IPS-NIHi7 (cell line): Measurements from ENCODE around the gene MPP1.

Experiments
- DNase-seq: peaks from one replicate; pipeline ENCODE4 v3.0.0; 2012; ENCODE audit warnings: mixed read lengths; ENCODE audit errors: extremely low spot score

Gene MPP1

DNA sequence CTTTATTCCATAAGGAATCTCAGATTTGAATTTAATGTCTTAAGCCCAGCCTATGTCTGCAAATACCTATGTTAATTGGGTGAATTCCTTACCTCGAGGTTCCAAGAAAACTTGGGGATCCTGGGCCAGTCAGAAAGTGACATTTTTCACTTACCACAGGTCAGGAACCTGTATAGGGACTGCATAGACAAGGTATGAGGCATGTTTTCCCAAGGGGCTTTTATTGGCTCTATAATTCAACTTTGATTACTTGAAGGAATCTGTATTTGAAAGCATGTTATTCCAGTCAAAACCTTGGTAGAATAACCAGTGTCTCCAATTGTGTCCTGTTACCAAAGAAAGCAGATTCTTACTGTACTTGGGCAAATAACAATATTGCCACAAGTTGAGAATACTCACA lies 8.5 kb upstream of the MPP1 start:
- DNase-seq = no peak

DNA sequence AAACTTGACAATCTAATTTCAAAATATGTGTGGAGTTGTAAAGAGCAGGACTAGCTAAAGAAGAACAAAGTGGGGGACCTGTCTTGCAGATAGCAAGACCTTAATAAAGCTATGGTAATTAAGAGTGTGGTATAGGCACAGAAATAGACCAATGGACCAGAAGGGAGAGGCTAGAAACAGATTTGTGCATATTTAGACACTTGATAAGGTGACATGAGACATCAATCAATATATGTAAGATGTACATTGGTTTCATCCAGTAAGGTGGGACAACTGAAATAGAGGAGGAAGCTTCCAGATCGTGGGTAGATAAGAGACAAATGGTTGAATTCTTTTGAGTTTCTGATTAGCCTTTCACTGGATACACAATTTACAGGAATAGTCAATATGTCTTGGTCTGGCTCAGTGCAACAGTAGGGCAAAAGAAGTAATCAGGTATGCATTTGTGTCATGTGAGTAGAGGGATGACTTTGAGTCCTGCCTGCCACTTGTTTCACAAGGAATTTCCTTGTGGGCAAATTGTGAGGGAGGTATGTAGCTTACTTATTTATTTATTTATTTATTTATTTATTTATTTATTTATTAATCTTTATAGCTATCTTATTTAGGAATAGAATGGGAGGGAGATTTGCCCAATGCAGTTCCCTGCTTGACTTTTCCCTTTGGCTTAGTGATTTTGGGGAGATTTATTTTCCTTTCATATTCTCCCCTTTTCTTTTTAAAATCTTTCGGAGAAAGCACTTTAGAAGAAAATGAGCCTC lies 7.2 kb upstream of the MPP1 start:
- DNase-seq = no peak

DNA sequence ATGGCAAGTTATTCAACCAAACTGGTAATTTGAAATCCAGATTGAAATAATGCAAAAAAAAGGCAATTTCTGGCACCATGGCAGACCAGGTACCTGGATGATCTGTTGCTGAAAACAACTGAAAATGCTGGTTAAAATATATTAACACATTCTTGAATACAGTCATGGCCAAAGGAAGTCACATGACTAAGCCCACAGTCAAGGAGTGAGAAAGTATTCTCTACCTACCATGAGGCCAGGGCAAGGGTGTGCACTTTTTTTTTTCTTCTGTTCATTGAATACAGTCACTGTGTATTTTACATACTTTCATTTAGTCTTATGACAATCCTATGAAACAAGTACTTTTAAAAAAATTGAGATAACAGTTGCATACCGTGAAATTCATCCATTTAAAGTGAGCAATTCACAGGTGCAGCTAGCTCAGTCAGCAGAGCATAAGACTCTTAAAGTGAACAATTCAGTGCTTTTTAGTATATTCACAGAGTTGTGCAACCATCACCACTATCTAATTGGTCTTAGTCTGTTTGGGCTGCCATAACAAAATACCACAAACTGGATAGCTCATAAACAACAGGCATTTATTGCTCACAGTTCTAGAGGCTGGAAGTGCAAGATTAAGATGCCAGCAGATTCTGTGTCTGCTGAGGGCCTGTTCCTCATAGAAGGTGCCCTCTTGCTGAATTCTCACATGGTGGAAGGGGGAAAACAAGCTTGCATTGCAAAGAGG lies 4.8 kb upstream of the MPP1 start:
- no peak for DNase-seq

DNA sequence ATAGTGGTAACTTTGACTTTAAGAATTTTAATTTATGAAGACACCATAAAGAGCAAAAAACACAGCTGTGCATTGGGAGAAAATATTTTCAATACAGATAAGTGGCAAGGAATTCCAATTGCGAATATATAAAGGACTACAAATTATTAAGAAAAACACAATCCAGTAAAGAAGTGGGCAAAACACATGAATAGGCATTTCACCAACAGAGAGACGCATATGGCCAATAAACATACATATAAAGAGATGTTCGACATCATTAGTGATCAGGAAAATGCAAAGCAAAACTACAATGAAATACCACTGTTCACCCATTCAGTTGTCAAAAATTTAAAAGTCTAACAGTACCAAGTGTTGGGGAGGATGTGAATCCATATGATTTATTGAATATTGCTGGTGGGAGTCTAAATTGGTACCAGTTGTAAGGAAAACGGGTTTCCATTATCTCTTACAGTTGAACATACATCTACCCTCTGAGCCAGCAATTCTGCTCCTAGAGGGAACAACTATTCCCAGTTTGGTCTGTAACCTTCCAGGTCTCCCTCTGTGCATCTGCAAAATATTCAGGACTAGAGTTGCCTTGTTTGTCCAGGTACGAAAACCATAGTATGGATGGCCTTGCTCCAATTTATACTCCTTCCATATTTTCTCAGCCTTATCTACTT lies 1.7 kb upstream of the MPP1 start:
- no peak for DNase-seq

DNA sequence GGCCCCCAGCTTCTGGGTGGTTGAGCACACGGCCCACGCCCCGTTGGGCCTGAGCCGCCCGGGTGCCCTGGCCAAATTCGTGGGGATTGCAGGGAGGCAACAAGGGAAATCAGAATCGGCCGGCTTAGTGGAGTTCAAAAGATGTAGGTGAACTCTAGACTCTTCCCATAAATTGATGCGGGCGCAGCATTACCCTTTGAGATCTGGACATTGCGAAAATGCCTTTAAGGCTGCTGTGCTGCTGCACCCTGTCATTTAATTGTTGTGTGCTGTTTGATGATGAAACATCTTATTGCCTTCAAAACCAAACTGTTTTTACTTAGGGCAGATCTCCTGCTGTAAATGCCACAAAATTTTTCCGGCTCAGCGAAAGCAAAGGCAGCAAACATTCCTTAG lies 409 bp upstream of the MPP1 start:
- no peak for DNase-seq

DNA sequence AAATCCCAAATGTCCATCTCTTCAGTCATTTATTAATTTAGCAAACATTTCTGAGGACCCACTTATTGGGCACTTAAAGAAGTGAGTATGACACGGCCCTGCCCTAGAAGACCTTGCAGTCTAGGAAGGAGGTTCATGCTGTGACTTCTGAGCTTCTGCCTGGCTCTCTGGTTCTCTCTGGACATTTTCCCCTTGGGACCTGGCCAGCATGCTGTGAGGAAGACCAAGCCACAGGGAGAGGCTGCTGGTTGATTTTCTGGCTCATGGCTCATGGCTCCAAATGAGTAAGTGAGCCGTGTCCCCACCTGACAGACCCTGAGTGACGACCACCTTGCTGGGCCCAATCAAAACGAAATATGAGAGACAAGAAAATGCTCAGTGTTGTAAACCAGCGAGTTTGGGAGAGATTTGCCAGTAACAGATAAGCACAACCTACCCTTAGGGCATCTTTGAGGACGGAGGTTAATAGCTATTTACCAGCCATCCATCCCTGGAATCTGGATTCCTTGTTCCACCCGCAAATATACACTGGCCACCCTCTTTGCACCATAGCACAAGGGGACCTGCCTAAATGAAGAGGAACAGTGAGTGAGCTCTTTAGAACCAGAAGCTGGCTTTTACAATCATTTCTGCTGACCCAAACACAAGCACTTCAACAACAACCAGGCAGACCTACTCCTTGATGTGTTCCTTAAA lies 876 bp downstream of the MPP1 start:
- DNase-seq = no peak

DNA sequence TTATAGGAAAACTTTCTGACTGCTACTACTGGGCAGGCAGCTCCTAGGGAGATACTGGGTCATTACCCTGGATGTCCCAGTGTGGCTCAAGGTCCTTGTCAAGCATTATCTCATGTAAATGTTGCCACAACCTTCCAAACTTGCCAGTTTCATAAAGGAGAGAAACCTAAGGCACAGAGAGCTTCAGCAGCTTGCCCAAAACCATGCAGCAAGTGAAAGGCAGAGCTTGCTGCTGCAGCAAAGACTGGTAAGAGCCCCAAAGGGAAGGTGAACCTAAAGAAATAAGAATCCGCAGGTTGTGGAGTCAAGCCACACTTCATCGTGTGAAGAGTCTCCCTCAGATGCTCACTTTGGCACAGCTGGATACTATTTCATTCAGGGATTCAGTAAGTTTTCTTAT lies 2.3 kb downstream of the MPP1 start:
- no peak for DNase-seq

DNA sequence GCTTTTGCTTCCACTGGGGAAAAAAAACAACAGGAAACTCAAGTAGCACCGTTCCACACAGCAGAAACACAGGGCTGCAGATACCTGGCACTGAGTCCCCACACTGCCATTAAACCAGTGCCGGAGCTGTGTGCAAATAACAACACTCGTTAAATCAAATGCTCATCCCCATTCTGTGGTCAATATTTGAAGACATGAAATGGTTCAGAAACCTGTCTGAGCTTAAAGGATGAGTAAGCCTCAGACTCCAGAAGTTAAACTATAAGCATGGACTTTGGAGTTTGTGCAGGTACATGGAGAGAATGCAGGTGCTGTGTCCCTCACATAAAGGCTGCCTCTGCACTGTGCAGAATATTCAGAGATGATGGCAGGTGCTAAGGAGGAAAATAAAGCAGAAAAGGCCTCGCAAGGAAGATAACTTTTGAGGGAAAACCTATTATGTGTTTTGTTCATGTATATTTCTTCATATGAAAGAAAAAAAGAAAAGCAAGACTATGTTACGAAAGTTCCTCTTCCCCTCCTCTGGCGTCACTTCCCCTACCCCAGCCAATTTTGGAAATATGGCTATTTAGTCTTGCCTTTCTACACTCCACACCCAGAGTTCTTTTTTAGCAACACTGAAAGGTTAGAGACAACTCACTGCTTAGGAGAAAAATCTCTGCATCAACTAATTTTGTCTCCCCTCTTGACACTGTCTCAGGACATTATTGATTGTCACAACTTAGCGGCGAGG lies 4.6 kb downstream of the MPP1 start:
- no peak for DNase-seq

DNA sequence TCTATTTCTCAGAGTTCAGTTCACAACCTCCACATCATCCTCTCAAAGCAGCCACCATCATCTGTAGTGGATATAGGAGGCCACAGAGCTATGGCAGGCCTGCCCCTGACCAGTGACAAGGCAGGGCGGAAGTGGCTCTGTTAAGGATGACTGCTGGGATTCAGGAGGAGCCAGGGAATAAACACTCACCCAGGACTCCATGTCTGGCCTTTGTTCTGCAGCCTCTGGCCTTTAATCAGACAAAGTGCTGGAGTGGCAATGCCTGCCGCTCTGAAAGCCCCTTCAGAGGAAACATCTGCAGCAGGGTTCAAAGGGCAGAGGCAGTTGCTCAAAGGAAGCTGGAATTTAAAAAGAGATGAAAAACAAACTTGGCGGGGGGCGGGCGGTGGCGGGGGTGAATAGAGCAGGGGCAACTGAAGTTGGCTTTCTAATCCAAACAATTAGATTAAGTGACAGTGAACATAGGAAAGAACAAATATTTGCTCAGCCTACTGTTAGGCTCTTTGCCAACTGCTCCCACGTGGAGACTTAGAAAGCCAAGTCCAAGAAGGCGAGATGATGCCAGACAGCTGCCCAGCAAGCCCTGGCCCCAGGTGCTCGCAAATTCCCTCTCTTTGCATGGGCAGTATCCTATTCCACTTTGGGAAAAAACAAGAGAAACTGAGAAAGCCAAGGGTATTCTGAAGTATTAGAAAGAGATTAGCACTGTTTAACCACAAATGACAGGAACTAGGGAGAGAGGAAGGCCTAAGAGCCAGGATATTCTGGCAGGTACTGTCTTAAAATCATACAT lies 5.5 kb downstream of the MPP1 start:
- DNase-seq = no peak

DNA sequence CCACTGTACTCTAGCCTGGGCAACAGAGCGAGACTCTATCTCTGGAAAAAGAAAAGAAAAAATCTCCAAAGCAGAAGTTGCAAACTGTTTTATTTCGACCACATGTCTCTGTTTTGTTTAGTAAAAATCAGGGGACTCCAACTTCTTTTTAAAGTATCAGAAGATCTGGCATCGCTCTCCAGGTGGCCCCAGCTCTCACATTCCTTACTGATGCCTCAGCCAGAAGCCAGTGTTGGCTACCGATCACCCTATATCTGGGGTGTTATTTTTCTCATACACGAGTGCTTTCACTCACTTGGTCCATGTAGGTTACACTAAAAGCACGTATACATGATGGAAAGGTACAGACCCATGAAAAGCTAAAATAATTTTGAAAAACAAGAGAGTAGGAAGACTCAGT lies 8.3 kb downstream of the MPP1 start:
- DNase-seq = no peak

DNA sequence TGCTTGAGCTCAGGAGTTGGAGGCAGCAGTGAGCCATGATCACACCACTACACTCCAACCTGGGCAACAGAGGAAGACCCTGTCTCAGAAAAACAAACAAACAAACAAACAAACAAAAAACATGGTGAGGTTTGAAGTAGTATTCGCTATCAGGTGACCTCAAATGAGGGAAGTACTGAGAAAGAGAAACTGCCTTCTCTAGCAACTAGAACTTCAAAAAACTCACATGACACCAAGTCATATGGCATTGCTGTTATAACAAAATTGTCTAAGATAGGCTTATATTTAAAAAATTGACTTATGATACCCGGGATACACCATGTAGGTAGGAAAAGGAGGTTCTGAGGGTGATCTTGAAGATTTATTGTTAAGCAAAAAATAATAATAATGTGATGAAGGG lies 10.3 kb downstream of the MPP1 start:
- no peak for DNase-seq

DNA sequence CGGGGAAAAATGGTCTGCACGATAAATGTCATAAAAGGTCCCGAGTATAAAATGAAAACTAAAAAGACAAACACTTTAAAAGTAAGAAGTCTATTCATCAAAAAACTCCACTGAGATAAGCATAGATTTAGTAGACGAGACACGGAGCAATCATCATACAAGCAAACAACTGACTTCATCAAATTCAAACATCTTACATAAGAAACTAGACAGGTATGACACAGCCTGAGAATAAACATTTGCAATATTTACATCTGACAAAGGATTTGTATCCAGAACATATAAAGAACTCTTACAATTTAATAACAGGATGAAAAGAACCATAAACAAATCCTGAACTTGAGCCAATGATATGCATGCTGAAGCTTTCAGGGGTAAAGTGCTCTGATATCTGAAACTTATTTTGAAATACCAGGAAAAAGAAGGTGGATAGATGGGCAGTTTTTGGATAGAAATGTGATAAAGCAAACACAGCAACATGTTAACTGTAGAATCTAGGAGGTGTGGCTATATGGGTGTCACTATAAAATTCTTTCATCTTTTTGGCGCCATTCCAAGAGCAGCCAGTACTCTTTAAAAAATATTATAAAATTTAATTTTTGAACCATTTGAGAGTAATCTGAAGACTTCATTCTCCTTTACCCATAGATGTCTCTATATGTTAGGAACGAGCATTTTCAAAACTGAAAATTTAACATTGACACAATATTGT lies 12.0 kb downstream of the MPP1 start:
- no peak for DNase-seq

DNA sequence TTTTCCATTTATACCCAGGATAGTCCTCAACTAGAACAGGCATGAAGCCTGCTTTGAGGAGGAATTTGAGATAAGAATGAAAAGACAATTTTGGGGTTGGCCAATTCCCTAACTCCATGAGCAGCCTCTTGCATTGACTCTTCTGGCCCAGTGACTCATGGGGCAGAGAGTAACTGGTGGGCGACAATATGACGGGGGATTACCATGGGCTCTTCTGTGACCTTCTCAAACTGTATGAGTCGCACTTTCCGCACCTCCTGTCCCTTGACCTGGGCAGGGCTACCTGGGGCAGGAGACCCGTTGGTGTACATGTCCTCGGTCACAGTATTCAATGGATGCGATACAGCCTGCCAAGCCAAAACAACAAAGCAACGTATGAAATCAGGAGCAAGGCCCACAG lies 13.3 kb downstream of the MPP1 start:
- no peak for DNase-seq

DNA sequence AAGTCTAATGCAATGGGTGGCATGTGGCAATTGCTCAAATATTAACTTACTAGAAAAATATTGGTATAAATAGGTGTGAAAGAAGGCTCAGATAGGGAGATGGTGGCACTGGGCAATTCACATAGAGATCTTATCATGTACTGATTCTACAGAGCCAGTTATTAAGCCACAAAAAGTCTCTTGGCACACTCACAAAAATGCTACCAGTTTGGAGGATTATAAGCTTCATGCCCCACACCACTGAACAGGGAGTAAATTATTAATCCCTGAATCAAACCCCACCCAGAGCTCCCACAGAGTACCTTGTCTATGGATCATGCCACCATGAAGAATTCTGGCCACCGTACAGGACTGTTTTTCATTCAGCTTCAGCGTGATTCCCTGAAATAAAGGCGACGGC lies 13.8 kb downstream of the MPP1 start:
- no peak for DNase-seq

DNA sequence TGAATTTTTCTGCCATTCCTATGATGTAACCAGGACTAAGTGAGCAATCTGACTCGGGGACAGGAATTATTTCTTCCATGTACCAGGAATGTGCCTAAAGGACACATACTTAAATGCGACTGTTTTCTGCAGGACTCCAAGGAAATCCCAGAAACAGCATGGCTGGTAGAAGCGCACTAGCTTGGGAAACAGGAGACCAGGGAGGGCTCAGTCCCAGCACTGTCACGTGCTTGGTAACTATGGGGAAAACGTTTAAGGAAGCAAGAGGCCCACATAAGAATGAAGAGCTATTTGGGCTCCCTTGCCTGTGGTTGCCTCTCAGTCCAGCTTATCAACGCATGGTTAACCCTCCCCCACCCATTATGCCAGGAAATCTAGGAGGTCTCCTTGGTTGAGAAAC lies 19.6 kb downstream of the MPP1 start:
- DNase-seq = no peak

DNA sequence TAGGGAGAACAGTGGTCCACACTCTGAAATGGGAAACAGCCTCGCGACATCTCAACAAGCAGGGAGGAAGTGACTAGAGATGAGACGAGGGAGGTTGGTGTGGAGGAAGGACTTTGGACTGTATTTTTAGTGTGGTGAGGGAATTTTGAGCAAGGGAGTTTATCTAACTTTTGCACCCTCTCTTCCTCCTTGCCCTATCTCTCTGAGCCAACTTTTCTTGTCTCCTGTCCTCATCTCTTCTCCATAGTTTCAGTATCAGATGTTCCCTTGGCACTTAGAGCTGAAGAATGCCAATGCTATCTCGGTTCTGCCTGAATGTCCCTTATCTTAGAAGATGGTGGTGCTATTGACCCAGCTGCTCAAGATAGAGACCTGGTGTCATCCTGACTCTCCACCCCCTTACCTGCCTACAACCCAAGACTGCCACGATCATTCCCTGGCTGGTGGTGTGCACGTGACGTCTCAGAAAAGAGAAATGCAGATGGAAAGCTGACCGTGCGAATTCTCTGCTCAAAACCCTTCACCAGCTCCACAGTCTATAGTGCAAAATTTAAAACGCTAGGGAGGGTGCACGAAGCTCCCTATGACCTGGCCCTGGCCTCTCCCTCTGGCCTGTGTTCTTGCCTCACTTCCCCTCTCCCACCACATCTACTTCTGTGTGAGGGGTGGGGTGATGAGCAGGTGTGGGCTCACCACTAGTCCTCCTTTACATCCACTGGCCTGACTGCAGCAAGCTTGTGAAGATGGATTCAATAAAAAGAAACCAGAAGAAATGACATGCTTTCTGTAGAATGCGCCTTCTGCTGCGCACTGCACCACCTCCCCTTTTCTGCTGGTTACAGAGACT lies 20.9 kb downstream of the MPP1 start:
- no peak for DNase-seq

DNA sequence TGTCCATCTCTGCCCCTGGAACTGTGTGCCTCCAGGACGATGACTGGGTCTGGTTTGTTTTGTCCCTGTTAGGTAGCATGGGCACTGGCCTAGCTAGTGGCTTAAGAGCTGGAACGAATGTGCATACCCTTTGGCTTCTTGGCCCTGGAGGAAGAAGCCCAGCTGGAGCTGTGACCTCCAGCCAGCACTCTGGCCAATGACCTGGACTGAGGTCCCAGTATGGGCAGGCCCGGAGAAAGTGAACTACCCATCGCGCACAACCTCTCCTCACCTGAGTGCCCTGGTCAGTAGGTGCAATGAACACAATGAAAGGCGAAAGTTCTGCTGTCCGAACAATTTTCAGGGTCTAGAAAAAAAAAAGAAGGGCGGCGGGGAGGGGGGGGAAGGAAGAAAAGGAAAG lies 24.3 kb downstream of the MPP1 start:
- no peak for DNase-seq

DNA sequence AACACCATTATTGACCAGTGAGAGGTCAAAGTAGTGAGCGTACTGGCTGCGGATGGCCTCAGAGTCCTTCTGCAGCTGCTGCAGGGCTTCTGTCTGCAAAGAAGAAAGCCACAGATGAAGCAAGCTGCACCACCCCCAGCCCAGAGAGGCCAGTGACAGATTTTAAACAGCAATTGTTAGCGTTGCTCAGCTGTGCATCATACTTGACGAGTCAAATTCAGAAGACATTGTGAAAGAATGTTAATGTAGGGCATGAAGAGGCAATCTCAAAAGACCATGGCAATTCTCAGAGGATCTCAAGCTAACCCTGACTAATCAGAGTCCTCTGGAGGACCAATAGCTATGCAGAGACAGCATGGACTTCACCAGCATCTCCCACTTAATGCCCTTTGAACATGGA lies 26.0 kb downstream of the MPP1 start:
- no peak for DNase-seq

DNA sequence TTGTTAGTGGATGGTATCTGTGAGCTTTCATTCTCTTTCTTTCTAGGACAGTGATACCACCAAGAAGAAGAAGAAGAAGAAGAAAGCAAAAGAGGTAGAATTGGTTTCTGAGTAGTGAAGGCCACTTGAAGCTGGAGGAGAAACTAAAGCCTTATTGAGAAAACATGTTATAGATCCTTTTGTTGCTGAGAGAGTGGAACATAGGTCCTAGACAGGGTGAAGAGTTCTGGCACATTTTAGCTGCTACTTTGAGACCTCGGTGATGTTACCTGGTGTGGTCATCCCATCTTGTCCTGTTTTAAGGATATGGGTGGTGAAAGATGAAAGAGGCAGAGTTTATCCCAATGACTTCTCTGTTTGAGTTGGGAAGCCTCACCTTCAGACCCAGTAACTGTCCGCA lies 28.5 kb downstream of the MPP1 start:
- no peak for DNase-seq
